Measurements from ENCODE around the gene CCNY.

Gene CCNY

DNA sequence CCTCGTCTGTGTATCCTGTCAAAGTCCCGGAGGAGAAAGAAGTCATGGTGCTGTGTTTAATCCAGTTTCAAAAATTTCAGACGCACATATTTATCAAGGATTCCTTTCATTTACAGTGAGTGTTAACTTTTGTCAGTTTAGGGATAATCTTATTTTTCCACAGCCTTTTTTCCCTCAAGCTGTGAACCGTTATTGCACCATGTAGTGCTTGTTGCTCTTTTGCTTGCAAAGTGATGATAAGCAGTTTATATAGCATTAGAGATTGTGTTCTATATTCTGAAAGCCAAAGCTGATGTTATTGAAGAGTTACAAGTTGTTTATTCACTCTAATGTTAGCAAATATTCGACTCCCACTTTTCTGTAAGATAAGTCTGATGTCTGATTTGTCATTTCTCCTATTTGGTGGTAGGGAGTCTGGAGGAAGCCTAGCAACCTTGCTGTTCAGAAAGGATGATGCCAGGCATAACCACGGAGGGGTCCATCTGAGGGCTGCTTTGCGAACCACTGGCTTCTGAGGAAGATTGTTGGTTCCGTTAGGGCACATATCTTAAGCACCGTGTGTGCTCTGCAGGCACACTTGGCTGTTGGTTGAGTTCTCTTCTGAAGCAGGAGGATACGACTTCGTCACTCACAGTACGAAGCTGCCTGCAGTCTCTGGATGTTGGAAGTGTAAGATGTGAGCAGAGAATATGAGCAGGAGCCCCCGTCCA, 11.7 kb downstream of the CCNY start:
- H3K4me1 ChIP-seq (ENCODE audit: low read length) = no peaks in the 10 kb centered on the region
- H3K79me2 ChIP-seq (ENCODE audit: low read length) = peaks cover 94% of the 10 kb centered on the region
- H3K4me3 ChIP-seq (ENCODE audit: low read length) = no peak overlapping the region
- no peak overlapping the region for H3K4me2 ChIP-seq (ENCODE audit: low read depth, low read length)
- no peaks in the 10 kb centered on the region for H3K27me3 ChIP-seq (replicated peaks; ENCODE audit: insufficient read depth, low read length)
- no peak for TF ChIP-seq EZH2 (optimal IDR thresholded peaks at IDR 0.05; ENCODE audit: low read depth, low read length)
- TF ChIP-seq, protein P1, sequence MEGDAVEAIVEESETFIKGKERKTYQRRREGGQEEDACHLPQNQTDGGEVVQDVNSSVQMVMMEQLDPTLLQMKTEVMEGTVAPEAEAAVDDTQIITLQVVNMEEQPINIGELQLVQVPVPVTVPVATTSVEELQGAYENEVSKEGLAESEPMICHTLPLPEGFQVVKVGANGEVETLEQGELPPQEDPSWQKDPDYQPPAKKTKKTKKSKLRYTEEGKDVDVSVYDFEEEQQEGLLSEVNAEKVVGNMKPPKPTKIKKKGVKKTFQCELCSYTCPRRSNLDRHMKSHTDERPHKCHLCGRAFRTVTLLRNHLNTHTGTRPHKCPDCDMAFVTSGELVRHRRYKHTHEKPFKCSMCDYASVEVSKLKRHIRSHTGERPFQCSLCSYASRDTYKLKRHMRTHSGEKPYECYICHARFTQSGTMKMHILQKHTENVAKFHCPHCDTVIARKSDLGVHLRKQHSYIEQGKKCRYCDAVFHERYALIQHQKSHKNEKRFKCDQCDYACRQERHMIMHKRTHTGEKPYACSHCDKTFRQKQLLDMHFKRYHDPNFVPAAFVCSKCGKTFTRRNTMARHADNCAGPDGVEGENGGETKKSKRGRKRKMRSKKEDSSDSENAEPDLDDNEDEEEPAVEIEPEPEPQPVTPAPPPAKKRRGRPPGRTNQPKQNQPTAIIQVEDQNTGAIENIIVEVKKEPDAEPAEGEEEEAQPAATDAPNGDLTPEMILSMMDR (IDR thresholded peaks at IDR 0.05; ENCODE audit: low read length) = no peak
- TF ChIP-seq EZH2phosphoT487 (IDR thresholded peaks at IDR 0.05; ENCODE audit: low read length) = no peak
- H3K27ac ChIP-seq (ENCODE audit: low read length) = no peak overlapping the region
- no peak for DNase-seq
- no peak overlapping the region for H3K9ac ChIP-seq (ENCODE audit: low read length)
- peaks cover 6% of the 10 kb centered on the region; the same call in 1 of the 2 replicates for H4K20me1 ChIP-seq (ENCODE audit: insufficient read depth, low read length)
- H3K9me3 ChIP-seq (replicated peaks; ENCODE audit: insufficient read depth, low read length) = no peaks in the 10 kb centered on the region
- no peaks in the 10 kb centered on the region for H3F3A ChIP-seq (ENCODE audit: insufficient read depth, low read length)
- H3K36me3 ChIP-seq (replicated peaks; ENCODE audit: insufficient read depth, low read length) = no peaks in the 10 kb centered on the region
- H3K9me2 ChIP-seq (replicated peaks; ENCODE audit: insufficient read depth, low read length) = no peaks in the 10 kb centered on the region
- H2AFZ ChIP-seq (ENCODE audit: low read length) = no peak overlapping the region

DNA sequence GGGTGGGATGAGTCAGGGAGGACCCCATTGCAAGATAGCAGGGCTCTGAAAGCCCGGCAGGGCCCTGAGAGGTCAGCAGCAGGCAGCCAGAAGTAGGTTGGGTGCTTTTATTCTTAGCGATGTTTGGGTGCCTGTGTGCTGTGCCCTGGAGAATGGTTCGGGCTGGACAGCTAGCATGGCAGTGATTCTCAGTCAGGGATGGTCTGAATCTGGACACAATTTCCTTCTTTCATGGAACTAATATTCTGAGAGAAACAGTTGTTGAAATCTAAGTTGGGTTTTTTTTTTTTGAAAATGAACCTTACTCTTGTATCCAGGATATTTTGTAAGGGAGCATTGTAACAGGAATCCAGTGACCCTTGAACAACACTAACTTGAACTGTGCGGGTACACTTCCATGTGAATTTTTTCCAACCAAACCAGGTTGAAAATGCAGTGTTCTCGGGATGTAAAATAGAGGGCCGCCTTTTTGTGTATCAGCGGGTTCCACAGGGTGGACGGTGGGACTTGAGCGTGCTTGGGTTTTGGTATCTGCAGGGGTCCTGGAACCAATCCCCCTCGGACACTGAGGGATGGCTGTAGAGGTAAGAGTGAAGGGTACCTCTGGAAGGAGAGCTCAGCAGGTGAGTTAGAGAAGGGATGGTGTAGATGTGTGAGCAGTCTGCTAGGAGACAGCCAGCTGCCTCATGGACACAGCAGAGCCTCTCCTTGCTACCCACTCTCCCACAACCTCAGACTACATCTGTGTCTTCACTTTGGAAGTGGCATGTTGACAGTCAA, 12.5 kb downstream of the CCNY start:
- no peaks in the 10 kb centered on the region for H3K9me3 ChIP-seq (replicated peaks; ENCODE audit: insufficient read depth, low read length)
- H3F3A ChIP-seq (ENCODE audit: insufficient read depth, low read length) = no peaks in the 10 kb centered on the region
- no peak for DNase-seq
- no peaks in the 10 kb centered on the region for H3K27me3 ChIP-seq (replicated peaks; ENCODE audit: insufficient read depth, low read length)
- peaks cover 6% of the 10 kb centered on the region; the same call in 1 of the 2 replicates for H4K20me1 ChIP-seq (ENCODE audit: insufficient read depth, low read length)
- TF ChIP-seq, protein P1 (IDR thresholded peaks at IDR 0.05; ENCODE audit: low read length) = no peak
- TF ChIP-seq EZH2 (optimal IDR thresholded peaks at IDR 0.05; ENCODE audit: low read depth, low read length) = no peak
- no peak for TF ChIP-seq EZH2phosphoT487 (IDR thresholded peaks at IDR 0.05; ENCODE audit: low read length)
- peaks cover 94% of the 10 kb centered on the region for H3K79me2 ChIP-seq (ENCODE audit: low read length)
- H3K36me3 ChIP-seq (replicated peaks; ENCODE audit: insufficient read depth, low read length) = no peaks in the 10 kb centered on the region
- no peak overlapping the region for H2AFZ ChIP-seq (ENCODE audit: low read length)
- H3K9ac ChIP-seq (ENCODE audit: low read length) = no peak overlapping the region
- H3K27ac ChIP-seq (ENCODE audit: low read length) = no peak overlapping the region
- no peak overlapping the region for H3K4me3 ChIP-seq (ENCODE audit: low read length)
- H3K9me2 ChIP-seq (replicated peaks; ENCODE audit: insufficient read depth, low read length) = no peaks in the 10 kb centered on the region
- H3K4me1 ChIP-seq (ENCODE audit: low read length) = no peaks in the 10 kb centered on the region
- no peak overlapping the region for H3K4me2 ChIP-seq (ENCODE audit: low read depth, low read length)

GRCh38 chr10:35349389-35349915, 13.1 kb downstream of the CCNY start:
- H3K36me3 ChIP-seq (replicated peaks; ENCODE audit: insufficient read depth, low read length) = no peaks in the 10 kb centered on the region
- no peak for DNase-seq
- H4K20me1 ChIP-seq (ENCODE audit: insufficient read depth, low read length) = peaks cover 6% of the 10 kb centered on the region; the same call in 1 of the 2 replicates
- H2AFZ ChIP-seq (ENCODE audit: low read length) = no peak overlapping the region
- no peak overlapping the region for H3K4me2 ChIP-seq (ENCODE audit: low read depth, low read length)
- H3K27ac ChIP-seq (ENCODE audit: low read length) = no peak overlapping the region
- no peak overlapping the region for H3K9ac ChIP-seq (ENCODE audit: low read length)
- no peak for TF ChIP-seq EZH2phosphoT487 (IDR thresholded peaks at IDR 0.05; ENCODE audit: low read length)
- TF ChIP-seq, protein P1 (IDR thresholded peaks at IDR 0.05; ENCODE audit: low read length) = no peak
- TF ChIP-seq EZH2 (optimal IDR thresholded peaks at IDR 0.05; ENCODE audit: low read depth, low read length) = no peak
- H3F3A ChIP-seq (ENCODE audit: insufficient read depth, low read length) = no peaks in the 10 kb centered on the region
- no peaks in the 10 kb centered on the region for H3K9me2 ChIP-seq (replicated peaks; ENCODE audit: insufficient read depth, low read length)
- no peaks in the 10 kb centered on the region for H3K9me3 ChIP-seq (replicated peaks; ENCODE audit: insufficient read depth, low read length)
- H3K79me2 ChIP-seq (ENCODE audit: low read length) = peaks cover 95% of the 10 kb centered on the region
- no peaks in the 10 kb centered on the region for H3K4me1 ChIP-seq (ENCODE audit: low read length)
- H3K27me3 ChIP-seq (replicated peaks; ENCODE audit: insufficient read depth, low read length) = no peaks in the 10 kb centered on the region
- no peak overlapping the region for H3K4me3 ChIP-seq (ENCODE audit: low read length)

Measured in MM.1S (cell line).